ENCODE measurements around the gene ROM1.

DNA sequence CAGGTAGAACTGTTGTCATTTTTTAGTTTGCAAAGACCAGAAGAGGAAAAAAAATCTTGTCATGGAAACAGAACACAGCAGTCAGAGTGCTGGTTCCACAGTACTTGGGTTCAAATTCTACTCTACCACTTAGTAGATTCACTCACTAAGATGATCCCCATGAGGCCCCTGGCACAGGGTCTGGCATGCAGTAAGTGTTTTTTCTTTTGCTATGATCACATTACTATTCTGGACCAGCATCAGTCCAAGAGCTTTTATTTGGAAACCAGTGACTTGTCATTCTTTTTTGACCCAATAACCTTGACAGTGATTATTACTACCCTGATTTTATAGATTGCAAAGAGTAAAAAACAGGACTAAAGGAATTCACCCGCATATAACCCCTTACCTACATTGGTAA lies 43.4 kb upstream of the ROM1 start:
- TF ChIP-seq, protein P1, sequence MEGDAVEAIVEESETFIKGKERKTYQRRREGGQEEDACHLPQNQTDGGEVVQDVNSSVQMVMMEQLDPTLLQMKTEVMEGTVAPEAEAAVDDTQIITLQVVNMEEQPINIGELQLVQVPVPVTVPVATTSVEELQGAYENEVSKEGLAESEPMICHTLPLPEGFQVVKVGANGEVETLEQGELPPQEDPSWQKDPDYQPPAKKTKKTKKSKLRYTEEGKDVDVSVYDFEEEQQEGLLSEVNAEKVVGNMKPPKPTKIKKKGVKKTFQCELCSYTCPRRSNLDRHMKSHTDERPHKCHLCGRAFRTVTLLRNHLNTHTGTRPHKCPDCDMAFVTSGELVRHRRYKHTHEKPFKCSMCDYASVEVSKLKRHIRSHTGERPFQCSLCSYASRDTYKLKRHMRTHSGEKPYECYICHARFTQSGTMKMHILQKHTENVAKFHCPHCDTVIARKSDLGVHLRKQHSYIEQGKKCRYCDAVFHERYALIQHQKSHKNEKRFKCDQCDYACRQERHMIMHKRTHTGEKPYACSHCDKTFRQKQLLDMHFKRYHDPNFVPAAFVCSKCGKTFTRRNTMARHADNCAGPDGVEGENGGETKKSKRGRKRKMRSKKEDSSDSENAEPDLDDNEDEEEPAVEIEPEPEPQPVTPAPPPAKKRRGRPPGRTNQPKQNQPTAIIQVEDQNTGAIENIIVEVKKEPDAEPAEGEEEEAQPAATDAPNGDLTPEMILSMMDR (IDR thresholded peaks at IDR 0.05) = no peak
- TF ChIP-seq TCF7L2 (IDR thresholded peaks at IDR 0.05; ENCODE audit: low read depth, low read length) (no peak), POLR2AphosphoS5 (IDR thresholded peaks at IDR 0.05; ENCODE audit: low read depth, low read length) (no peak), SIN3A (IDR thresholded peaks at IDR 0.05; ENCODE audit: borderline replicate concordance, insufficient read depth, low read depth, low read length) (no peak)
- TF ChIP-seq, protein P2, sequence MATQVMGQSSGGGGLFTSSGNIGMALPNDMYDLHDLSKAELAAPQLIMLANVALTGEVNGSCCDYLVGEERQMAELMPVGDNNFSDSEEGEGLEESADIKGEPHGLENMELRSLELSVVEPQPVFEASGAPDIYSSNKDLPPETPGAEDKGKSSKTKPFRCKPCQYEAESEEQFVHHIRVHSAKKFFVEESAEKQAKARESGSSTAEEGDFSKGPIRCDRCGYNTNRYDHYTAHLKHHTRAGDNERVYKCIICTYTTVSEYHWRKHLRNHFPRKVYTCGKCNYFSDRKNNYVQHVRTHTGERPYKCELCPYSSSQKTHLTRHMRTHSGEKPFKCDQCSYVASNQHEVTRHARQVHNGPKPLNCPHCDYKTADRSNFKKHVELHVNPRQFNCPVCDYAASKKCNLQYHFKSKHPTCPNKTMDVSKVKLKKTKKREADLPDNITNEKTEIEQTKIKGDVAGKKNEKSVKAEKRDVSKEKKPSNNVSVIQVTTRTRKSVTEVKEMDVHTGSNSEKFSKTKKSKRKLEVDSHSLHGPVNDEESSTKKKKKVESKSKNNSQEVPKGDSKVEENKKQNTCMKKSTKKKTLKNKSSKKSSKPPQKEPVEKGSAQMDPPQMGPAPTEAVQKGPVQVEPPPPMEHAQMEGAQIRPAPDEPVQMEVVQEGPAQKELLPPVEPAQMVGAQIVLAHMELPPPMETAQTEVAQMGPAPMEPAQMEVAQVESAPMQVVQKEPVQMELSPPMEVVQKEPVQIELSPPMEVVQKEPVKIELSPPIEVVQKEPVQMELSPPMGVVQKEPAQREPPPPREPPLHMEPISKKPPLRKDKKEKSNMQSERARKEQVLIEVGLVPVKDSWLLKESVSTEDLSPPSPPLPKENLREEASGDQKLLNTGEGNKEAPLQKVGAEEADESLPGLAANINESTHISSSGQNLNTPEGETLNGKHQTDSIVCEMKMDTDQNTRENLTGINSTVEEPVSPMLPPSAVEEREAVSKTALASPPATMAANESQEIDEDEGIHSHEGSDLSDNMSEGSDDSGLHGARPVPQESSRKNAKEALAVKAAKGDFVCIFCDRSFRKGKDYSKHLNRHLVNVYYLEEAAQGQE (IDR thresholded peaks at IDR 0.05; ENCODE audit: insufficient read depth in 1 of 2, low read depth in 2 of 2, low read length in 1 of 2) = no peak

All from Panc1 (cell line).